Parathyroid adenoma (tissue), 2 donors: ENCODE data around the gene ARHGAP6.
A peak's percentile ranks its signal among the peaks of the same experiment; 100 is the strongest.

Source experiments
- H2AFZ ChIP-seq: fragments of 300-600 bp; sonication (generic); one replicate; pipeline ENCODE4 v1.7.0; 2017; ENCODE audit warnings: antibody characterized with exemption, mild to moderate bottlenecking
- H3K27ac ChIP-seq: fragments of 300-600 bp; sonication (generic); one replicate; pipeline ENCODE4 v1.7.0; 2017
- H3K27me3 ChIP-seq: fragments of 300-600 bp; sonication (generic); one replicate; pipeline ENCODE4 v1.7.0; 2017; ENCODE audit warnings: low read length; ENCODE audit not compliant: control insufficient read depth, insufficient read depth
- H3K36me3 ChIP-seq: fragments of 300-600 bp; sonication (generic); one replicate; pipeline ENCODE4 v1.7.0; 2017; ENCODE audit warnings: low read length; ENCODE audit not compliant: control insufficient read depth, insufficient read depth
- H3K4me1 ChIP-seq: fragments of 300-600 bp; sonication (generic); one replicate; pipeline ENCODE4 v1.7.0; 2017; ENCODE audit warnings: control low read depth
- H3K4me2 ChIP-seq: fragments of 300-600 bp; sonication (generic); one replicate; pipeline ENCODE4 v1.7.0; 2017; ENCODE audit warnings: low read length
- H3K4me3 ChIP-seq: fragments of 300-600 bp; sonication (generic); one replicate; pipeline ENCODE4 v1.7.0; 2017; ENCODE audit warnings: low read depth, low read length
- H3K79me2 ChIP-seq: fragments of 300-600 bp; sonication (generic); one replicate; pipeline ENCODE4 v1.7.0; 2017; ENCODE audit warnings: control low read depth
- H3K9ac ChIP-seq: fragments of 300-600 bp; sonication (generic); one replicate; pipeline ENCODE4 v1.7.0; 2017; ENCODE audit warnings: mild to moderate bottlenecking
- H3K9me3 ChIP-seq: fragments of 300-600 bp; sonication (generic); one replicate; pipeline ENCODE4 v1.7.0; 2017; ENCODE audit warnings: low read length; ENCODE audit not compliant: control insufficient read depth
- CTCF ChIP-seq: fragments of 300-600 bp; sonication (generic); IDR thresholded peaks from one replicate; pipeline ENCODE4 v1.7.0; 2017; ENCODE audit warnings: antibody characterized with exemption, mild to moderate bottlenecking
- donor health status: primary hyperparathyroidism.

ARHGAP6 gene

GRCh38 chrX:11445540-11445939 lies 220.2 kb downstream of the ARHGAP6 start:
- Histone ChIP-seq H3K4me3 (no peak overlapping the region), H3K27me3 (no peaks in the 10 kb centered on the region), H3K9me3 (no peaks in the 10 kb centered on the region), H3K27ac (no peak overlapping the region), H3K9ac (no peak overlapping the region), H3K4me2 (no peak overlapping the region), H3K36me3 (no peaks in the 10 kb centered on the region), H3K4me1 (no peaks in the 10 kb centered on the region), H2AFZ (no peak overlapping the region), H3K79me2 (no peaks in the 10 kb centered on the region)
- TF ChIP-seq CTCF, result peak; percentile 21

GRCh38 chrX:11444052-11444451 lies 221.7 kb downstream of the ARHGAP6 start:
- no peak overlapping the region for H3K4me3 ChIP-seq
- no peak overlapping the region for H3K27ac ChIP-seq
- no peaks in the 10 kb centered on the region for H3K36me3 ChIP-seq
- H3K4me2 ChIP-seq, result no peak overlapping the region
- H3K9me3 ChIP-seq, result no peaks in the 10 kb centered on the region
- no peak overlapping the region for H3K9ac ChIP-seq
- no peak overlapping the region for H2AFZ ChIP-seq
- no peak for TF ChIP-seq CTCF
- no peaks in the 10 kb centered on the region for H3K4me1 ChIP-seq
- no peaks in the 10 kb centered on the region for H3K27me3 ChIP-seq
- H3K79me2 ChIP-seq, result no peaks in the 10 kb centered on the region

- Histone ChIP-seq H3K4me1 (no peaks in the 10 kb centered on the region), H3K36me3 (no peaks in the 10 kb centered on the region), H3K4me2 (no peak overlapping the region), H3K79me2 (no peaks in the 10 kb centered on the region), H3K9me3 (no peaks in the 10 kb centered on the region), H2AFZ (no peak overlapping the region), H3K27me3 (no peaks in the 10 kb centered on the region), H3K27ac (no peak overlapping the region), H3K9ac (no peak overlapping the region), H3K4me3 (no peak overlapping the region)
- no peak for TF ChIP-seq CTCF
Measured at GRCh38 chrX:11439846-11440245, 225.9 kb downstream of the ARHGAP6 start.

- Histone ChIP-seq H3K36me3 (no peaks in the 10 kb centered on the region), H3K4me1 (no peaks in the 10 kb centered on the region), H3K4me2 (no peak overlapping the region), H3K9ac (no peak overlapping the region), H3K9me3 (no peaks in the 10 kb centered on the region), H3K27ac (no peak overlapping the region), H3K79me2 (no peaks in the 10 kb centered on the region), H3K27me3 (no peaks in the 10 kb centered on the region), H2AFZ (no peak overlapping the region), H3K4me3 (no peak overlapping the region)
- TF ChIP-seq CTCF, result no peak
Measured at GRCh38 chrX:11438767-11439166, 227.0 kb downstream of the ARHGAP6 start.

- no peak overlapping the region for H3K27ac ChIP-seq
Measured at GRCh38 chrX:11438380-11438723, 227.4 kb downstream of the ARHGAP6 start.

More at GRCh38 chrX:11438380-11438723, 227.4 kb downstream of the ARHGAP6 start:
- no peaks in the 10 kb centered on the region for H3K27me3 ChIP-seq
- no peaks in the 10 kb centered on the region for H3K4me1 ChIP-seq
- H3K4me3 ChIP-seq, result no peak overlapping the region
- no peak overlapping the region for H3K9ac ChIP-seq
- no peak overlapping the region for H2AFZ ChIP-seq
- no peaks in the 10 kb centered on the region for H3K36me3 ChIP-seq
- TF ChIP-seq CTCF, result no peak
- H3K4me2 ChIP-seq, result no peak overlapping the region
- H3K9me3 ChIP-seq, result no peaks in the 10 kb centered on the region
- no peaks in the 10 kb centered on the region for H3K79me2 ChIP-seq
